ENCODE measurements around the gene ZSCAN22.

ZSCAN22 gene

GRCh38 chr19:58380037-58380661 is 53.4 kb downstream of the ZSCAN22 start:
- no peak for DNase-seq

- peak; percentile 97 for DNase-seq
Measured at GRCh38 chr19:58380662-58381459, 54.1 kb downstream of the ZSCAN22 start, which contains the start of gene ZNF837. TSS of gene ZNF837 (minus strand) at chr19:58381030. CDS start at chr19:58369332, 11,698 bp downstream.

GRCh38 chr19:58381460-58382212 is 54.8 kb downstream of the ZSCAN22 start:
- DNase-seq: no peak

- no peak for DNase-seq
Measured at GRCh38 chr19:58382997-58383603, 56.3 kb downstream of the ZSCAN22 start.

GRCh38 chr19:58385313-58385890 is 58.6 kb downstream of the ZSCAN22 start:
- no peak for DNase-seq

- no peak for DNase-seq
Measured at GRCh38 chr19:58385891-58386575, 59.2 kb downstream of the ZSCAN22 start.

GRCh38 chr19:58386576-58387337 is 60.0 kb downstream of the ZSCAN22 start, which contains the start of gene RPS5:
TSS of gene RPS5 (plus strand) at chr19:58387269. CDS start at chr19:58388138, 869 bp downstream.
- peak; percentile 96 for DNase-seq

- DNase-seq: no peak
Measured at GRCh38 chr19:58387338-58388174, 60.8 kb downstream of the ZSCAN22 start.

- DNase-seq: no peak
Measured at GRCh38 chr19:58388175-58388526, 61.4 kb downstream of the ZSCAN22 start.
